ENCODE results near the gene EPS15. TPM values are rescaled to one million over a fixed set of nuclear protein-coding genes. Genes with fewer than 3 reads are reported as not detected.

EPS15 gene
- total RNA-seq, 4 donors from 2014 or later, result 53.5 to 106 (median 74.2) TPM

GRCh38 chr1:51549016-51549619, 30.1 kb upstream of the EPS15 start:
- TF ChIP-seq EP300 (IDR thresholded peaks at IDR 0.05), result no peak
- TF ChIP-seq POLR2A (IDR thresholded peaks at IDR 0.05), result no peak
- no peak for TF ChIP-seq CTCF (IDR thresholded peaks at IDR 0.05)
- no peak for TF ChIP-seq POLR2AphosphoS5 (IDR thresholded peaks at IDR 0.05)
- Histone ChIP-seq H3K27me3 (no peaks in the 10 kb centered on the region), H3K4me1 (no peaks in the 10 kb centered on the region), H3K36me3 (no peaks in the 10 kb centered on the region), H3K9me3 (no peaks in the 10 kb centered on the region), H3K4me3 (no peak overlapping the region), H3K27ac (peak overlapping the region in 1 of 4 donors; percentile 6)
- peak; percentile 39 for ATAC-seq
- WGBS, 2 donors (ENCODE audit: low coverage in 1 of 2), result 72 to 86% methylated on average over 1 to 2 of the region's 3 CpGs

- H3K9me3 ChIP-seq, result no peaks in the 10 kb centered on the region
- ATAC-seq, result no peak
- no peaks in the 10 kb centered on the region for H3K4me1 ChIP-seq
- WGBS, 2 donors (ENCODE audit: low coverage in 1 of 2), result 90 to 100% methylated on average over 2 of the region's 2 CpGs
- no peak overlapping the region for H3K27ac ChIP-seq
- no peak overlapping the region for H3K4me3 ChIP-seq
- TF ChIP-seq POLR2AphosphoS5 (IDR thresholded peaks at IDR 0.05) (no peak), POLR2A (IDR thresholded peaks at IDR 0.05) (no peak), CTCF (IDR thresholded peaks at IDR 0.05) (no peak), EP300 (IDR thresholded peaks at IDR 0.05) (no peak)
- no peaks in the 10 kb centered on the region for H3K36me3 ChIP-seq
- no peaks in the 10 kb centered on the region for H3K27me3 ChIP-seq
Measured at GRCh38 chr1:51543858-51544257, 24.8 kb upstream of the EPS15 start.

GRCh38 chr1:51542158-51542953, 23.3 kb upstream of the EPS15 start:
- no peak for ATAC-seq
- H3K27ac ChIP-seq, result no peak overlapping the region
- H3K4me3 ChIP-seq, result no peak overlapping the region
- 96 to 100% methylated on average over 3 to 4 of the region's 4 CpGs for WGBS, 2 donors (ENCODE audit: low coverage in 1 of 2)
- no peaks in the 10 kb centered on the region for H3K4me1 ChIP-seq
- no peaks in the 10 kb centered on the region for H3K27me3 ChIP-seq
- no peaks in the 10 kb centered on the region for H3K9me3 ChIP-seq
- TF ChIP-seq CTCF (IDR thresholded peaks at IDR 0.05) (no peak), EP300 (IDR thresholded peaks at IDR 0.05) (no peak), POLR2AphosphoS5 (IDR thresholded peaks at IDR 0.05) (no peak), POLR2A (IDR thresholded peaks at IDR 0.05) (no peak)
- no peaks in the 10 kb centered on the region for H3K36me3 ChIP-seq

- no peak for TF ChIP-seq EP300 (IDR thresholded peaks at IDR 0.05)
- no peak for TF ChIP-seq POLR2A (IDR thresholded peaks at IDR 0.05)
- TF ChIP-seq CTCF (IDR thresholded peaks at IDR 0.05), result no peak
- TF ChIP-seq POLR2AphosphoS5 (IDR thresholded peaks at IDR 0.05), result no peak
- 73 to 90% methylated on average over 2 of the region's 2 CpGs for WGBS, 2 donors (ENCODE audit: low coverage in 1 of 2)
Measured at GRCh38 chr1:51541313-51542050, 22.4 kb upstream of the EPS15 start.

More at GRCh38 chr1:51541313-51542050, 22.4 kb upstream of the EPS15 start:
- H3K36me3 ChIP-seq, result no peaks in the 10 kb centered on the region
- no peaks in the 10 kb centered on the region for H3K4me1 ChIP-seq
- H3K27ac ChIP-seq, result no peak overlapping the region
- H3K27me3 ChIP-seq, result no peaks in the 10 kb centered on the region
- H3K4me3 ChIP-seq, result no peak overlapping the region
- ATAC-seq, result no peak
- no peaks in the 10 kb centered on the region for H3K9me3 ChIP-seq

Data from gastroesophageal sphincter (tissue), 4 donors.